Measurements from ENCODE around the gene LRMDA.

GRCh38 chr10:76453332-76453731 is 1021.9 kb downstream of the LRMDA start:
- TF ChIP-seq RAD21 (IDR thresholded peaks at IDR 0.05 in 1 of 2, conservative IDR thresholded peaks at IDR 0.05 in 1 of 2; ENCODE audit: low read depth in 2 of 2, low read length in 2 of 2) (no peak), POLR2A (IDR thresholded peaks at IDR 0.05; ENCODE audit: control extremely low read depth in 1 of 2, low read depth in 2 of 2, low read length in 2 of 2) (no peak), CTCF (IDR thresholded peaks at IDR 0.05; ENCODE audit: control extremely low read depth in 1 of 3, insufficient read depth in 1 of 3, low read depth in 1 of 3, low read length in 3 of 3) (no peak), SP4 (IDR thresholded peaks at IDR 0.05; ENCODE audit: low read length) (no peak), MAFK (IDR thresholded peaks at IDR 0.05; ENCODE audit: low read depth, low read length) (no peak)
